Kidney capillary endothelial cell (primary cell): ENCODE measurements around the gene ACVR1B.
"Not testable (repeated sequence)": the region's sequence is repeated elsewhere in the genome, so short reads cannot be mapped to it uniquely, and the experiment has no call there.

Source experiments
- DNase-seq: peaks from one replicate; pipeline ENCODE4 v3.0.0-alpha.2; 2018; ENCODE audit warnings: low spot score

The ACVR1B gene

GRCh38 chr12:51971679-51972421 lies 20.4 kb downstream of the ACVR1B start:
- DNase-seq: no peak

GRCh38 chr12:51972422-51972812 lies 20.9 kb downstream of the ACVR1B start:
- DNase-seq: no peak

- no peak for DNase-seq
Measured at GRCh38 chr12:51972849-51973273, 21.4 kb downstream of the ACVR1B start.

GRCh38 chr12:51973560-51973959 lies 22.1 kb downstream of the ACVR1B start:
- no peak for DNase-seq

GRCh38 chr12:51974646-51975045 lies 23.1 kb downstream of the ACVR1B start:
- DNase-seq: no peak

GRCh38 chr12:51975196-51975595 lies 23.7 kb downstream of the ACVR1B start:
- DNase-seq: no peak

GRCh38 chr12:51976376-51977160 lies 25.1 kb downstream of the ACVR1B start:
- DNase-seq: no peak

GRCh38 chr12:51977320-51977753 lies 25.8 kb downstream of the ACVR1B start:
- no peak for DNase-seq

- not testable (repeated sequence) for DNase-seq
Measured at GRCh38 chr12:51979306-51979705, 27.8 kb downstream of the ACVR1B start.

GRCh38 chr12:51980051-51980808 lies 28.7 kb downstream of the ACVR1B start:
- peak; percentile 63 for DNase-seq

- no peak for DNase-seq
Measured at GRCh38 chr12:51980809-51981127, 29.3 kb downstream of the ACVR1B start.

GRCh38 chr12:51984657-51985056 lies 33.2 kb downstream of the ACVR1B start:
- DNase-seq: no peak

- DNase-seq: no peak
Measured at GRCh38 chr12:51985154-51985835, 33.8 kb downstream of the ACVR1B start.

- DNase-seq: no peak
Measured at GRCh38 chr12:51986834-51987233, 35.3 kb downstream of the ACVR1B start.

GRCh38 chr12:51992246-51992645 lies 40.7 kb downstream of the ACVR1B start:
- no peak for DNase-seq

GRCh38 chr12:51994539-51994820 lies 43.0 kb downstream of the ACVR1B start:
- no peak for DNase-seq

- no peak for DNase-seq
Measured at GRCh38 chr12:51994959-51995358, 43.5 kb downstream of the ACVR1B start.

GRCh38 chr12:51997136-51997535 lies 45.6 kb downstream of the ACVR1B start:
- no peak for DNase-seq

- DNase-seq: no peak
Measured at GRCh38 chr12:52003016-52003550, 51.6 kb downstream of the ACVR1B start.

- no peak for DNase-seq
Measured at GRCh38 chr12:52003591-52003990, 52.1 kb downstream of the ACVR1B start.

- DNase-seq: peak; percentile 65
Measured at GRCh38 chr12:52004042-52004648, 52.6 kb downstream of the ACVR1B start.
